Measurements from ENCODE around the gene NFATC2. TPM values are rescaled to one million over a fixed set of nuclear protein-coding genes. Genes with fewer than 3 reads are reported as not detected.

NFATC2 gene
- polyA plus RNA-seq, 1 experiment: 0.21 TPM

- no peak overlapping the region for H3K4me3 ChIP-seq (ENCODE audit: low read depth, low read length)
- ChIA-PET CTCF (interaction anchor here (0.6 to 1.2 kb wide), 4 partner anchors 13 to 221 kb away, joined by 3 to 4 read pairs (median 4); no protein-coding TSS in a partner anchor), POLR2A (interaction anchor here (0.7 kb wide), 2 partner anchors 117 to 273 kb away, joined by 5 to 9 read pairs; no protein-coding TSS in a partner anchor)
- H3K36me3 ChIP-seq (ENCODE audit: control insufficient read depth, insufficient read depth, low read length): no peaks in the 10 kb centered on the region
- no peaks in the 10 kb centered on the region for H3K27me3 ChIP-seq (ENCODE audit: control insufficient read depth, insufficient read depth, low read length)
- no peak for DNase-seq (ENCODE audit: low read depth)
- no peak for TF ChIP-seq CTCF (IDR thresholded peaks at IDR 0.05; ENCODE audit: insufficient read depth, low read depth, low read length)
Measured at GRCh38 chr20:51528263-51529027, 14.1 kb downstream of the NFATC2 start.

- ChIA-PET POLR2A (no interaction called here), CTCF (interaction anchor here (0.6 kb wide), 1 partner anchor 44 kb away, joined by 3 read pairs; no protein-coding TSS in a partner anchor)
- H3K36me3 ChIP-seq (ENCODE audit: control insufficient read depth, insufficient read depth, low read length): no peaks in the 10 kb centered on the region
- no peak for TF ChIP-seq CTCF (IDR thresholded peaks at IDR 0.05; ENCODE audit: insufficient read depth, low read depth, low read length)
- DNase-seq (ENCODE audit: low read depth): no peak
- no peak overlapping the region for H3K4me3 ChIP-seq (ENCODE audit: low read depth, low read length)
- H3K27me3 ChIP-seq (ENCODE audit: control insufficient read depth, insufficient read depth, low read length): no peaks in the 10 kb centered on the region
Measured at GRCh38 chr20:51526754-51527153, 15.8 kb downstream of the NFATC2 start.

- no peak for TF ChIP-seq CTCF (IDR thresholded peaks at IDR 0.05; ENCODE audit: insufficient read depth, low read depth, low read length)
- no peak for DNase-seq (ENCODE audit: low read depth)
- ChIA-PET CTCF (interaction anchor here (0.6 to 0.7 kb wide), 2 partner anchors 43 to 153 kb away, joined by 3 read pairs; no protein-coding TSS in a partner anchor), POLR2A (no interaction called here)
- no peak overlapping the region for H3K4me3 ChIP-seq (ENCODE audit: low read depth, low read length)
- no peaks in the 10 kb centered on the region for H3K36me3 ChIP-seq (ENCODE audit: control insufficient read depth, insufficient read depth, low read length)
- H3K27me3 ChIP-seq (ENCODE audit: control insufficient read depth, insufficient read depth, low read length): no peaks in the 10 kb centered on the region
Measured at GRCh38 chr20:51526106-51526470, 16.4 kb downstream of the NFATC2 start.

- CTCF ChIA-PET: interaction anchor here (0.7 kb wide), 1 partner anchor 153 kb away, joined by 3 read pairs; no protein-coding TSS in a partner anchor
Measured at GRCh38 chr20:51525241-51526105, 17.0 kb downstream of the NFATC2 start.

More at GRCh38 chr20:51525241-51526105, 17.0 kb downstream of the NFATC2 start:
- no peaks in the 10 kb centered on the region for H3K27me3 ChIP-seq (ENCODE audit: control insufficient read depth, insufficient read depth, low read length)
- no peaks in the 10 kb centered on the region for H3K36me3 ChIP-seq (ENCODE audit: control insufficient read depth, insufficient read depth, low read length)
- H3K4me3 ChIP-seq (ENCODE audit: low read depth, low read length): no peak overlapping the region
- no peak for TF ChIP-seq CTCF (IDR thresholded peaks at IDR 0.05; ENCODE audit: insufficient read depth, low read depth, low read length)
- no peak for DNase-seq (ENCODE audit: low read depth)
- POLR2A ChIA-PET: no interaction called here
